NAMALWA (cell line): ENCODE data around the gene CPT1A.
A peak's percentile ranks its signal among the peaks of the same experiment; 100 is the strongest.
"Not testable (repeated sequence)": the region's sequence is repeated elsewhere in the genome, so short reads cannot be mapped to it uniquely, and the experiment has no call there.

ENCODE experiments used
- DNase-seq: peaks from one replicate; pipeline ENCODE4 v3.0.0-alpha.2; 2015; ENCODE audit warnings: low spot score

CPT1A gene

DNA sequence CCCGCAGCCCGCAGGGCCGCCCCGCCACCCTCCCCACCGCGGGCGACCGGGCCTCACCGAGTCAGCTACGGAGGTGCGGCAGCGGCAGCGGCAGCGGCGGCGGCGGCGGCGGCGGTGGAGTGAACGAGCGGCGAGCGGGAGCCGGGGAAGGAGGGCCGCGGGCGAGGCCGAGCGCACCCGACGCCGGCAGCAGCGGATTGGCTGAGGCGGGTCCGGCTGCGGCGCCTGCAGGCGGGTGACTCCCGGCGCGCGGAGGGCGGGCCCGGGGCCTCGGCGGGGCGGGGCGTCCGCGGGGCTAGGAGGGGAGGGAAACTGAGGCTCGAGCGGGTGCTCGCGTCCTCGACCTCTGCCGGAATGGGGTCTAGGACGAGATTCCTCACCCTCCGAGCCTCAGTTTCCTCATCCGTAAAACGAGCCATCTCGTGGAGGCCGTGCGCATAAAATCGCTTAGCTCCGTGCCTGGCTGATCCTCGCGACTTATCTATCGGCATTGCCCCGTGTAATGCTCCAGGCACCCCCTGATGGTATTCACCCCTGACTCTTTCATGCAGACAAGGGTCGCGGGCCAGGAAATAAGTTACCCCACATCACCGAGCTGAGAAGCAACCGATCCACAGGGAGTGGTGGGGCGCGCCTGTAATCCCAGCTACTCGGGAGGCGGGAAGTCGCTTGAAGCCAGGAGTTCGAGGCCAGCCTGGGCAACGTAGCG, at the start of gene CPT1A:
Gene CPT1A (minus strand): TSS at position 199 of the 709 bp plus-strand sequence. CDS start 26,442 bp downstream, outside the sequence.
- peak; percentile 50 for DNase-seq

DNA sequence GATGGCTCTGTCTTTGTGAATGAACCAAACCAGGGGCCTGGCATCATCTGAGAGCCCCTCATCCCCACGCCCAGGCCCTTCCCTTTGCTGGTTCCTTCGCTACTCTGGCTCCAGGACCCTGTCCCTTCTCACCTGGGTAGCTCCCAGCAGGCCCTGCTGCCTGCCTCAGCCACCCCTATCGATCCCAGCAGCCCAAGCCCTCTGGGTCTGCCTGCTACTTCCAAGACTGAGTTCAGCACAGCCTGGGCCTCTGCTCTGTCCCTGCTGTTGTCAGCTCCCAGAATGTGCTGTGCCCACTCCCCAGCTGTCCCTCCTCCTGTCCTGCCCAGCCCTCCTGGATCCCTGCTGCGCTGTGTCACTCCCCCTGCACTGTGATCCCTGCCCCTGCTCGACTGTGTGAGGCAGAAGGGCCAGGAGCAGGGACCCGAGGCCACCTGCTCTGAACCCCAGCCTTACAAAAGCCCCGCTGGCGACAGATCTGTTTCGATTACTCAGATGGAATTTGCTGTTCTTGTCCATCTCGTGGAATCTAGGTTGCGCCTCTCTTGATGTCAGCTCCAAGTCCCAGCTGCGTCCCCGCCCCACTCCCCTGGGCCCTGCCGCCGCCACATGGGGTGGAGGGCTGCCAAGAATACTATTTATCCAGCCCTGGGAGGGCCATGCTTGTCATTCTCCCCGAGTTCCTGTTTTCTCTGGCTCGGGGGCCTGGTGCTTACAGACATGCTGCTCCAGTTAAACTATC, 48.9 kb upstream of the CPT1A start:
- no peak for DNase-seq

DNA sequence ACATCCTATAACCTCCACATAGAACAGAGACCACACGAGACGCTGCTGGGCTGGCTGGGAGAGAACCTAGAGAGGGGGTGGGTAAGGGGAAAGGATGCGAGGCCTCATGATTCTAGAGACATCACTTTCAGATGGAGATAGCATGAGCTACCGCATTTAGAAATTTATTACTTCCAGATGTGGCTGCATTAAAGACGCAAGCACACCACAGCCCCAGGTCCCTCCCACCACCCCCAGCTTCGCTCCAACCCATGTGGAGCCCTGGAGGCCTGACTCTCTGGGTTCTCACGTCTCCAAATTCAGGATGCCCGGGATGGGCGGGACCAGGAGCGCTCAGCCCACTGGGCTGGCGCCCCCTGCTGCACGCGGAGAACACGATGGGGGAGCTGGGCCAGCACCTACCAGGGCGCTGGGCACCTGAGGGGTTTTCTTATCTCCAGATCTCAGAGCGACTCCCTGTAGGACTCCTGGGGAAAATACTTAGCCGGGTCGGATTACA, 48.3 kb upstream of the CPT1A start:
- DNase-seq = no peak

DNA sequence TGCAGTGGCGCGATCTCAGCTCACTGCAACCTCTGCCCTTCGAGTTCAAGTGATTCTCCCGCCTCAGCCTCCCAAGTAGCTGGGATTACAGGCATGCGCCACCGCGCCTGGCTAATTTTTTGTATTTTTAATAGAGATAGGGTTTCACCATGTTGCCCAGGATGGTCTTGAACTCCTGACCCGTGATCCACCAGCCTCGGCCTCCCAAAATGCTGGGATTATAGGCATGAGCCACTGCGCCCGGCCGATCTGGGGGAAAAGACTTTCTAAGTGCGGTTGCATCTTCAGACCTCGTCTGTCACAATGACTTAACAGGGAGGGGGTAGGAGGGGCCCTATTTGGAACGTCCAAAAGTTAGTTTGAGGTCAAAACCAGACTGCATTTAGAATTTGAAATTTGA, 43.1 kb upstream of the CPT1A start:
- not testable (repeated sequence) for DNase-seq

DNA sequence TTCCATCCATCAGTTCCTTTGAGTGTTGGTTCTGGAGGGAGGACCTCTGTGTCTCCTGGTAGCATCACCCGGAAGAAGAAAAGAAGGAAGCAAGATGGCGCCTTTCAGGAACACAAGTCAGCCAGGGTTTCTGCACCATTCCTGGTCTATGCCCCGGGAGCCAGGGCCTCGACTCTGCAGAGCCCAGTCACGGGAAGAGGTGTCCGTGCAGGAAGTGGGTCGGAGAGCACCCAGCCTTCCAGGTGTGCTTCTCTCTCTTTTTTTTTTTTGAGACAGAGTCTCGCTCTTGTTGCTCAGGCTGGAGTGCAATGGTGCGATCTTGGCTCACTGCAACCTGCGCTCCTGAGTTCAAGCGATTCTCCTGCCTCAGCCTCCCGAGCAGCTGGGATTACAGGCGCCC, 40.7 kb upstream of the CPT1A start:
- no peak for DNase-seq

DNA sequence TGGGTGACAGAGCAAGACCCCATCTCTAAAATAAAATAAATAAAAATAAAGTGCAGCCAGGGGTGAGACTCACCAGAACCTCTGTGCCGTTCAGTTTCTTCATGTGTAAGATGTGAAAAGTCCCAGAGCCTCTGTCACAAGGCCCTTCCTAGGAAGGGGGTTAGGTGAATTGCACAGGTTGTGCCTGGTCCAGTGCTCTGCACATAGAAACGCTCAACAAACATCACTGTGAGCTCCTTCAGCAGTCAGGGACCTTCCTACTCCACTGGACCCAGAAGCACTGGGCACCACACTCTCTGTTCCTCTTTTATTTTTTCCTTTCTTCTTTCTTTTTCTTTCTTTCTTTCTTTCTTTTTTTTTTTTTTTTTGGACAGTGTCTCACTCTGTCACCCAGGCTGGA, 39.6 kb upstream of the CPT1A start:
- no peak for DNase-seq

DNA sequence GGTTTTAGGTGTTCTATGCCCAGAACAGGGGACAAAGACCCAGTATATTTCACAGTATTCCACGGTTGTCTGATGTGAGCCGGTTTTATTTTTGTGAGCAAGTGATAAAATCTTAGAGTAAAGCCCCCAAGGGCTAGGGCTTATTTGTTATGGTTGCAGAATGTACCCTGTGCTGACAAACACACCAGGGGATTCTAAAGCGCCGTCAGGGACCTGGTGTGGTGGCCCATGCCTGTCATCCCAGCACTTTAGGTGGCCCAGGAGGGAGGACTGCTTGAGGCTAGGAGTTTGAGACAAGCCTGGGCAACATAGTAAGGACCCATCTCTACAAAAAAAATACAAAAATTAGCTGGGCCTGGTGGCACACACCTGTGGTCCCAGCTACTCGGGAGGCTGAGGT, 39.1 kb upstream of the CPT1A start:
- DNase-seq = no peak

DNA sequence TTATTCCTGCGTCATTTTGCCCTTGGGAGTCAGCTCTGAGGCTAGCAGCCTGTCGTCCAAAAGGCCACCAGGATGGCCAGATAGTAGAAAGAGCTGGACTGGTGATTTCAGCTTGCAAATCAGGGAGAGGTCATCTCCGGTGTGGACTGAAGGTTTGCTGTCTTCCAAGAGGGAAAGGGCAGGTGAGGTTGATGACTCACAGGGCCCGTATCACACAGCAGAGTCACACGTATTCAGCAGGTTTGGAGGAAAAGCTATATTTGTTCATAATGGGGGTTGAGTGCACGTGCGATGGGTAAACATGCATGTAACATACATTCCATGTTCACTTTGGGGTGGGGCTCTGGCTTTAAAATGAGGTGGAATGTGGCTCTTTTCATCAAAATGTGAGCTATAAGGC, 36.3 kb upstream of the CPT1A start:
- DNase-seq = no peak

DNA sequence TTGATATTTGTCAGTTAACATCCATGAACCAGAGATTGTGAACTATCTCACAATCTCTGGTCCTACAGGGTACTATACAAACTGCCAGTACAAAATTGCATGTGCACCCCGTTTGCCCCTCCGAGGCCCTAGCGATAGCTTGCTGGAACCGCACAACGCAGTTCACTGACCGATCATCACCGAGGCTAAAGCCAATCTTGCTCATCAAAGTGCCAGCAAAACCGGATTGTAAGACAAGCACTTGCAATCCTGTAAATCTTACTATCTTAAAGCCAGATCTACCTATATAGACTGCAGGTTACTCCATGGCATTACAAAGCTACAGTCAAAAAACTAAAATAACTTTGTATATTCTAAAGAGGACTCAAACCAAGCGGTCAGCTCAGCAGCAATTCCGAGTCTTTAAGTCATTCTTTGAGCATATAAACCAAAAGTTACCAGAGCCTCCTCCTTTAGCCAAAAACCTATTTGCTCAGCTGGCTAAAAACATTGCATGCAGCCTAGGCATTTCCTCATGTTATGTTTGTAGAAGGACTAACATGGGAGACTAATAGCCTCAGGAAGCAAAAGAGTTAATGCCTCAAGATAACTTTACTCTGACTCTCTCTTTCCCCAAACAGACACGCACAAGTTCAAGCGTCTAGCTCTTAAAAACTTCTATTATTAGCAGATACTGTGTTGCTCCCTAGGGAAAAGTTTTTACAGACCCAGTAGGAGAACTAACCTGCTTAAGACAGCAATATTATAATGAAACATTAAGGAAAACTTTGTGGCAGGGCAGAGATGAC, 30.7 kb upstream of the CPT1A start:
- DNase-seq = no peak

DNA sequence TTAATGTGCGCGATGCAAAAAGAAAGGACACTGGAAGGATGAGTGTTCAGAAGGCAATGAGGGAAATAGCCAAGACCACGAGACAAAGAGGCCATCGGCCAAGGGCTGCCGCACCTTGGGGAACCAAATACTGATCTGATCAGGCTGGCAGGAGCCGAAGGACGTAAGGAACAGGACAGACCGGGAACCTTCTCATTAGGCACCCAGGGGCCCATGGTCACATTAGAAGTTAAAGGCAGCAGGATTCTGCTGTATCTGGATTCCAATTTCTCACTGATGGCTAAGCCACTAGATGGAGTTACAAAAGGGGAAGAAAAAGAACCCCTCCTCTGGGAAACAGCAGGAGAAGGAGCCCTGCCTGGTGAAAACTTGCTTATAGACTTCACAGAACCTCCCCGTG, 28.8 kb upstream of the CPT1A start:
- DNase-seq = no peak

DNA sequence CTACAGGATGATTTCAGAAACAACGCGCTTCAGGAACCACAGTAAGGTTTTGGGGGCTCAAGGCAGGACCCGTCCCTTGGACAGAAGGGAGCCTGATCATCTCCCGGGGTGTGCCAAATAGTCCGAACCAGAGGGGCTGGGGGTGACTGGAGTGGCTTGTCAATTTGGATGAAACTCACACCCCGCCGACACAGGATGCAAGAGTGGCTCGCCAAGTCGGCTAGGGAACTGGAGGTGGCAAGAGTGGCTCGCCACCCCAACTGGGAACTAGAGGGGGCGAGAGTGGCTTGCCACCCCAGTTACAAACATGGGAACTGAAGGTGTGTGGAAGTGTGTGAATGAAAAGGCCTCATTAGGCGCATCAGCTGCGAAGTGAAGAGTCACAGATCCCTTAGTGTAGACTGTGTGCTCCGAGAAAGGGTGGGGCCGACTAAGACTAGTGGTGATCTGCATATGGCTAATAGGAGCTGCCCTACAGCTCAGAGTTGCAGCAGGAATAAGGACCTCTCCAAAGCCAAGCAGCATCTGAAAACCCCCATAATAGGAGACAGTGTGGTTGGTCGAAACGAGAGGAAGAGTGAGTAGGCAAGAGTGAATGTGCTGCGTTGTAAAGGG, 26.6 kb upstream of the CPT1A start:
- no peak for DNase-seq

DNA sequence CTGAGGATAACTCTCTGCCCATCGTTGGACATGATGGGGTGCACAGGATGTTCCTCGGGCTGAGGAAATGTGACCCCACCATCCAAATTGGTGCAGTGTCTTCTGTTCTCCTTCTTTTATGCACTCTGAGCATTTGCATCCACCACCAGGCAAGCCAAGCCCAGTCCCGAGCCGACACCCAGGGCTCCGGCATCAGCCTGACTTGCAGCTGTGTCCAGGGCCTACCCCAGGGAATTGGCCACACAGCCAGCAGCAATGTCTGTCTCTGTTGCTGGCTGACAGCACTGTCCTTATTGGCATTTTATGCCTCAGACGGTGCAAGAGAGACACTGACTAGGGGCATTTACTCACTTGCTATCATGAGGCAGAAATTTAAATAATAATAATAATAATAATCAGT, 25.4 kb upstream of the CPT1A start:
- no peak for DNase-seq

DNA sequence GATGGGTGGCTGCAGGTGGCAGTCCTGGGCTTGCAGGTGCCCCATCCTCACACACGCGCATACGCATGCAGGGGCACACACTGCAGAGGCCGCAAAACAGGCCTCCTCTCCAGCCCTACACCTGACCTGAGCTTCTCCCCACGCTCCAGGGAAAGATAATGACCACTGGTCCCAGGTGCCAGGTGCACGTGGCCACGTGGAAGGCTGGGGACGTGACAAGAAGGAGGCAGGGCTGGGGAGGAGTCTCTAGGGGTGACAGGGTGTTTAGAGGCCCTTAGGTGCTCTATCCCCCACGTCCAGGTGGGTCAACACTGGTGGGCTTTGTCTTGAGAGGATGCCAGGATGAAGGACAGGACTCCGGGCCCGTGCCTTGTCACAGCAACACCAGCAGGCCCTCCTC, 23.5 kb upstream of the CPT1A start:
- no peak for DNase-seq

DNA sequence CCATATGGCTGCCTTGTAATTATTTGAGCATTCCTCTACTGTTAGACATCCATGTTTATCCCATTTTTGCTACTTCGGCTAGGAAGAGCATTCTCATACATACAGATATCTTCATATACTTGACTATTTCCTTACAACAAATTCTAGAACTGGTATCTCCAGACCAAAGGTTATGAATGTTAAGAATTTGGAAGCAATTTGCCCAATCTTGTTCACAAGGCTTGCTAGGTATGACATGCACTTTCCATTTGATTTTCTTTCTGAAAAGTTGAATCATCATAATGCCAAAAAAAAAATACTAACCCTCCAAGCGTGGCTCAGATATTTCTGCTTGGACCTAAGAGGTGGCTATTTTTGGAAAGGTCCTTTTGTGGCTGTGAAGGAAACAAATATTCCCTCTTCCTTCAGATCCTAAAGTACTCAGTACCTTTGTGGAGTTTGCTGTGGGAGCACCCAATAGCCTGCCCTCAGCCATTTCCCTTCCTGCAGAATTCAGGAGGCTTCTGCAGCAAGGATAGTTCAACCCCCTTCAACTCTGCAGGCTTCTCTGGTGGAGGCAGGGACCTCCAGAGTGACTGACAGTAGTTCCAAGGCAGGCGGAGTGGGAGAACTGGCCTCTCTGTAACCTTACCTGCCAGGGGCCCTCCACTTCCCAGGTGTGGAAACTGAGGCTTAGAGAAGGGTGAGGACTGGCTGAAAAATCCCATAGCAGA, 22.0 kb upstream of the CPT1A start:
- no peak for DNase-seq

DNA sequence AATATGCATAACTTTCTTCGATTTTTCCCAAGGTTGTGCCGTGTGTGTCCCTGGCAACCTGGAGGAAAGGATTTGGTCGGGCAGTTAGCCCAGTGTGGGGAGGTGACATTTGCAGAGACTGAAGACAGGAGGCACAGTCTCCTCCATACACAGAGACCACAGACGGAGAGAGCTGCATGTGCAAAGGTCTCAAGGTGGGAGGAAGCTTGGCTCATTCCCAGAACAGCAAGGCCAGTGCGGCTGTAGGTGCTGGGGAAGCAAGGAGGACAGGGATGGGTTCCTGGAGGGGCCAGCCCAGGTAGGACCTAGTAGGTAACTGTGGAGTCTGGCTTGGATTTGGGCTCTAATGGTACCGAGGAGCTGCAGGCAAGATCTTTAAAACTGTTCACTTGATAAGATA, 20.7 kb upstream of the CPT1A start:
- no peak for DNase-seq

DNA sequence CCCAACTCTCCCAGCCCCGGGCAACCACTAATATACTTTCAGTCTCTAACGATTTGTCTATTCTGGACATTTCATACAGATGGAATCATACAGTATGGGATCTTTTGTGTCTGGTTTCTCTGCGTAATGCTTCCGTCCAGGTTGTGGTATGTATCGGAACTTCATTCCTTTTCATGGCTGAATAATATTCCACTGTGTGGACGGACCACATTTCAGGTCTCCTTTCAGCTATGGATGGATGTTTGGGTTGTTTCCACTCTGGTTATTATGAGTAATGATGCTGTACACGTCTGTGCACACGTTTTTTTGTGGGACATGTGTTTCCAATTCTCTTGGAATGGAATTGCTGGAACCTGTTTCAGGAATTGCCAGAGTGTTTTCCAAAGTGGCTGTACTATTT, 17.4 kb upstream of the CPT1A start:
- DNase-seq = no peak

DNA sequence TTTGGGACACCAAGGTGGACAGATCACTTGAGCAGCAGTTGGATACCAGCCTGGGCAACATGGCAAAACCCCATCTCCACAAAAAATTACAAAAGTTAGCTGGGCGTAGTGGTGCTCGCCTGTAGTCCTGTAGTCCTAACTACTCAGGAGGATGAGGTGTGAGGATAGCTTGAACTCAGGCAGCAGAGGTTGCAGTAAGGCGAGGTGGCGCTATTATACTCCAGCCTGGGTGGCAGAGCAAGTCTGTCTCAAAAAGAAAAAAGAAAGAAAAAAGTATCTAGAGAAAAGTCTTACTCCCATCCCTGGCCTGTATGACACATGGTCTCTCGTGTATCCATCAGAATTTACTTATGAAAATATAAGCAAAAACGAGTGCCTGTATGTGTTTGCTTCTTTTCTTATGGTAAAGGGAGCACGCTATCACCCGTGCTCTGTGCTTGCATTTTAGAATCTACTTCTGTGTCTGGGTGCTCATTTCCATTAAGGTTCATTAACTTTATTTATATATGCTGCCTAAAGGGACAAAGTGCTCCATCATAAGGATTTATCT, 15.4 kb upstream of the CPT1A start:
- DNase-seq = no peak

DNA sequence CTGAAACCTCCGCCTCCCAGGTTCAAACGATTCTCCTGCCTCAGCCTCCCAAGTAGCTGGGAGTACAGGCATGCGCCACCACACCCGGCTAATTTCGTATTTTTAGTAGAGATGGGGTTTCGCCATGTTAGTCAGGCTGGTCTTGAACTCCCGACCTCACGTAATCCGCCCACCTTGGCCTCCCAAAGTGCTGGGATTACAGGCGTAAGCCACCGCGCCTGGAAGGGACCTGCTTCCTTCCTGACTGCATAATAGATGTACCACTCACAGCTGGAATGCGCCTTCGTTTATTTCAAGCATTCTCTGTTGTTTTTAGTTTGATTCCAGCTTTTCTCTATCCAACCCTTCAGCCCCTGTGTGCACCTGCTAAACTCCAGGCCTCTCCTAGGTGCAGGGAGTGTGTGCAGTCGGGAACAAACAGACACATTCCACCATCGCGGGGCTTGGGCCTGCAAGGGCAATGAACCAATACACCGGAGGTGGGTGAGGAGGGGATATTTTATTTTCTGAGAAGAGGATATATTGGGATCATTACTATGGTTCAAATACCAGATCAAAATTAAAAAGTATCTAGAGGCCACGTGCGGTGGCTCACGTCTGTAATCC, 14.8 kb upstream of the CPT1A start:
- DNase-seq = not testable (repeated sequence)

DNA sequence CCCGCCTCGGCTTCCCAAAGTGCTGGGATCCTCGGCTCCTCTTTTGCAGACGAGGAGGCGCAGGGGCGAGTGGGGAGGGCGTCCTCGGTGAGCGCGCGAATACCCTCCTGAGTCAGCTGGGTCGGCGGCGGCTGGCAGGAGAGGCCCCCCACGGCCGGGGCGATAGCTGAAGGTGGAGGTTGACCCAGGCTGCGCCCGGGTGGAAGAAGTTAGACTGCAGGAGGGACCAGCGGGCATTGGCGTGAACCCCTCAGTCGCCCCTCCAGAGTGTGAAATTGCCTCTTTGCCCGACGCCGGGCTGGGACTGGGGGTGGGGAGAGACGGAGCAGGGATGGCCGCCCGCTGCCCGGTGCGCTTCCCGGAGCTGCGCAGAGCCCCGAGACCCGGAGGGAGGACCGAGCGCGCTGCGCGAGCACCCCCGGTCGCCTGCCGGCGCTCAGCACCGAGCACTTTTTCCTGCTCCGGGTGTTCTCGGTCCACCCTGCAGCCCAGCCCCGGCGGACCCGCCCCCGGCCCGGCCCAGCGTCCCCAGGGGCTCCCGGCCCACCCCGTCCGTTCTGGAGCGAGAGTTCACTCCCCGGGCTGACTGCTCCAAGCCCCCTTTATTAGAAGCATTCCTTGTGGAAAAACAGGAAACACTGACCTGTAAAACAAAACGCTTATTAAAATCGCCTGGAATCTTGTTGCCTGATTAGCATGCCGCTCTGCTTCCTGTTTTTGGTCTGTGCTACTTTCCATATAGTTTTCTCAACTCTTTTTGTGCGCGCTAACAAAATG, 13.7 kb upstream of the CPT1A start:
- DNase-seq = no peak

DNA sequence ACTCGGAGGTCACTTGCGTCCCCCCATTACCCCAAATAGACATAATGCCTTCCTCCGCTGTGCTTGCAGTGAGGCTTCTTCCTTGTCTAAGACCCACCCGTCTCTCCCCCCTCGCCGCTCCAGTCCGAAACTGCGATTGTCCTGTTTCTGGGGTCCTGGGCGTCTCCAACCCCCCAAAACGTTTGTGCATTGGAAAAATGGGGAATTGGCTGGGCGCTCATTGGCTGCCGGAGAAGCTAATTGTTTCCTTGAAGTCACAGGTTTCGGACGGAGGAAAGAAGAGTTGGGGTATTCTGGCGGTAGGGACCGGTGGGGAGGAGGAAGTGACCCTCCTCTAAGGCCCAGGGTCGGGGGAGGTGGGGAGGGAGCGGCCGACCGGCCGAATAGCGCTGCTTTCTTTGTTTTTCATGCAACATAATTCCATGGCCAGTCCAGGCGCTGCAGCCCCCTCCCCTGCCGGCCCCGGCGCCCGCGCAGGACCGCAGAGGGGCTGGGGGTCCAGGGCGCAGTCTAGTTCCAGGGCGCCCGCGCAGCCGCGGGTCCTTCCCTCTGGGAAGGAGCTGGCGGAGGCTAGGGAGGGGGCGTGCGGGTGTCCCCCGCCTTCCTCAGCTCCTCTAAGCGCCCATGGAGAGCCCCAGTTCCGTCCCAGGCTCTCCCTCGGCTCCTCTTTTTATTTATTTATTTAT, 12.7 kb upstream of the CPT1A start:
- DNase-seq = no peak
